Right lobe of liver (tissue), 4 donors: ENCODE results near the gene HPSE2.

Experiments used
- POLR2A ChIP-seq: fragments of 450-650 bp; IDR thresholded peaks from one replicate; pipeline ENCODE4 v1.6.1; 2017; ENCODE audit warnings: antibody characterized with exemption, mild to moderate bottlenecking
- TF ChIP-seq, protein P1 (sequence below), 4 donors: fragments of 200-600 bp in 3 of 4; fragments of 450-650 bp in 1 of 4; IDR thresholded peaks; one replicate each; pipeline versions ENCODE4 v1.5.1 to v1.8.0; 2016 to 2022; ENCODE audit warnings: antibody characterized with exemption in 4 of 4, mild to moderate bottlenecking in 2 of 4
- donor health status: DM: no; HTN: no; CAD: no.
- donor health status: DM: no; HTN: no; CAD: no.
- donor health status: DM: no; HTN: yes; CAD: no.

DNA sequence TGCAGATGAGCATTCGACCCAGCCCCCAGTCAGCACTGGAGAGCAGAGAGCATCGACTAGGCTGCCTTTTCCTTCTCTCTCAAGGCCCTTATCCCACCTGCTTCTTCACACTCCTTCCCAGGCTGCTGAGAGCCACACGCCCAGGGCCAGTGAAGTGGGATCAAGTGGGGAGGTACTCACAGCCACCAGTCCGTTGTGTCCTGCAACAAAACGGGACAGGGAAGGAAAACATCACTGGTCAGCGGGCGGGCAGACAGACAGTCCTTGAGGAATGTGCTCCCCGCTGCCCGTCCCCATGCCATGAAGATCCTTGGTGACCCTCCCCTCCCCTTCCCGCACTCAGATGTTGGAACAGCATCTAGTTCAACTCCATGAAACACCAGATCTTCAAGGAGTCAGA is 824.9 kb downstream of the HPSE2 start:
- no peak for TF ChIP-seq POLR2A
- TF ChIP-seq, protein P1, sequence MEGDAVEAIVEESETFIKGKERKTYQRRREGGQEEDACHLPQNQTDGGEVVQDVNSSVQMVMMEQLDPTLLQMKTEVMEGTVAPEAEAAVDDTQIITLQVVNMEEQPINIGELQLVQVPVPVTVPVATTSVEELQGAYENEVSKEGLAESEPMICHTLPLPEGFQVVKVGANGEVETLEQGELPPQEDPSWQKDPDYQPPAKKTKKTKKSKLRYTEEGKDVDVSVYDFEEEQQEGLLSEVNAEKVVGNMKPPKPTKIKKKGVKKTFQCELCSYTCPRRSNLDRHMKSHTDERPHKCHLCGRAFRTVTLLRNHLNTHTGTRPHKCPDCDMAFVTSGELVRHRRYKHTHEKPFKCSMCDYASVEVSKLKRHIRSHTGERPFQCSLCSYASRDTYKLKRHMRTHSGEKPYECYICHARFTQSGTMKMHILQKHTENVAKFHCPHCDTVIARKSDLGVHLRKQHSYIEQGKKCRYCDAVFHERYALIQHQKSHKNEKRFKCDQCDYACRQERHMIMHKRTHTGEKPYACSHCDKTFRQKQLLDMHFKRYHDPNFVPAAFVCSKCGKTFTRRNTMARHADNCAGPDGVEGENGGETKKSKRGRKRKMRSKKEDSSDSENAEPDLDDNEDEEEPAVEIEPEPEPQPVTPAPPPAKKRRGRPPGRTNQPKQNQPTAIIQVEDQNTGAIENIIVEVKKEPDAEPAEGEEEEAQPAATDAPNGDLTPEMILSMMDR (IDR thresholded peaks at IDR 0.05) = no peak
